ENCODE data around the gene ARPC2. TPM values are rescaled to one million over a fixed set of nuclear protein-coding genes. Genes with fewer than 3 reads are reported as not detected.

ARPC2 gene
- total RNA-seq, 3 donors from 2014 or later: 262 to 322 (median 313) TPM

GRCh38 chr2:218230882-218231281, 13.9 kb downstream of the ARPC2 start:
- no peaks in the 10 kb centered on the region for H3K36me3 ChIP-seq (ENCODE audit: low read depth)
- H3K9me3 ChIP-seq: no peaks in the 10 kb centered on the region
- ATAC-seq (peak; percentile 98), DNase-seq (peak in 1 of 3 donors; percentile 84)
- H3K4me3 ChIP-seq: no peak overlapping the region
- intact Hi-C loops (cut with DNase I, micrococcal nuclease): no loop called here
- TF ChIP-seq, protein P1, sequence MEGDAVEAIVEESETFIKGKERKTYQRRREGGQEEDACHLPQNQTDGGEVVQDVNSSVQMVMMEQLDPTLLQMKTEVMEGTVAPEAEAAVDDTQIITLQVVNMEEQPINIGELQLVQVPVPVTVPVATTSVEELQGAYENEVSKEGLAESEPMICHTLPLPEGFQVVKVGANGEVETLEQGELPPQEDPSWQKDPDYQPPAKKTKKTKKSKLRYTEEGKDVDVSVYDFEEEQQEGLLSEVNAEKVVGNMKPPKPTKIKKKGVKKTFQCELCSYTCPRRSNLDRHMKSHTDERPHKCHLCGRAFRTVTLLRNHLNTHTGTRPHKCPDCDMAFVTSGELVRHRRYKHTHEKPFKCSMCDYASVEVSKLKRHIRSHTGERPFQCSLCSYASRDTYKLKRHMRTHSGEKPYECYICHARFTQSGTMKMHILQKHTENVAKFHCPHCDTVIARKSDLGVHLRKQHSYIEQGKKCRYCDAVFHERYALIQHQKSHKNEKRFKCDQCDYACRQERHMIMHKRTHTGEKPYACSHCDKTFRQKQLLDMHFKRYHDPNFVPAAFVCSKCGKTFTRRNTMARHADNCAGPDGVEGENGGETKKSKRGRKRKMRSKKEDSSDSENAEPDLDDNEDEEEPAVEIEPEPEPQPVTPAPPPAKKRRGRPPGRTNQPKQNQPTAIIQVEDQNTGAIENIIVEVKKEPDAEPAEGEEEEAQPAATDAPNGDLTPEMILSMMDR (IDR thresholded peaks at IDR 0.05): peak; percentile 25
- peaks cover 34% of the 10 kb centered on the region for H3K4me1 ChIP-seq (ENCODE audit: low read depth)

DNA sequence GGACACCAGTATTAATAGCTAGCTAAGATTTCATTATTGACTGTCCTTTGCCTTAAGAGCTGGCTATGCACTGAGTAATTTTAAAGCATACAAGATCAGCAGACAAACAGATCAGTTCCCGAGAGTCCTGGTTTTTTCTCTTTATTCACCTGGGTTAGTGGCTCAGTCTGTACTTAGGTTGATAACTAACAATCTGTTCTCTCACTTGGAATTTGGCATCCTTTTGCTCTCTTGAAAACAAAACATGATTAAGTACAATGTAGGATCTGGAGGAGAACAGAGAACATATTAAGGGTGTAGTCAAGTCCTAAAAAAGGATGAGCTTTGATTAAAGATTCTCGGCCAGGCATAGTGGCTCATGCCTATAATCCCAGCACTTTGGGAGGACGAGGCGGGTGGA, 16.6 kb downstream of the ARPC2 start:
- intact Hi-C loops (cut with DNase I, micrococcal nuclease): no loop called here
- no peaks in the 10 kb centered on the region for H3K9me3 ChIP-seq
- DNase-seq: no peak
- H3K4me3 ChIP-seq: no peak overlapping the region
- H3K4me1 ChIP-seq (ENCODE audit: low read depth): peaks cover 31% of the 10 kb centered on the region
- H3K36me3 ChIP-seq (ENCODE audit: low read depth): no peaks in the 10 kb centered on the region
- ATAC-seq: no peak
- TF ChIP-seq, protein P1 (IDR thresholded peaks at IDR 0.05): no peak

DNA sequence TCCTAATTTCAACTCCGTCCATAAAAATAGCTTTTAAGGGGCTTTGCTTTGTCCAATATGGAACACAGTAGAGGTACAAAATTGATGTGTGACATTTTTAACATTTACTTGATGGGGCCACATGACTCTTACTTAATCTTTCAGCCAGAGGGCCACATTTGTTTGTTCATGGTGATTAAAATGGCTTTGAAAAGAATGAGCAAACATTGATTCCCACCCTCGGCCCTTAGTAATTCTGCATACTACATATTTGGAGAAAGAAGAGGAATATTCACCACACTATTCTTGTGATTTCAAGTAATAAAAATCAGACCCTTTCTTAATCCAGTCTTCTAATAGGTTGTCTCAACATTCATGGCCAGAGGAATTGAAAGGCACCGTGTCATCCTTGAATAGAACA, 17.5 kb downstream of the ARPC2 start:
- ATAC-seq: no peak
- TF ChIP-seq, protein P1 (IDR thresholded peaks at IDR 0.05): no peak
- Histone ChIP-seq H3K9me3 (no peaks in the 10 kb centered on the region), H3K36me3 (ENCODE audit: low read depth) (peaks cover 4% of the 10 kb centered on the region), H3K4me3 (no peak overlapping the region), H3K4me1 (ENCODE audit: low read depth) (peaks cover 22% of the 10 kb centered on the region)
- intact Hi-C loops (cut with DNase I, micrococcal nuclease): no loop called here
- DNase-seq: no peak

- Histone ChIP-seq H3K36me3 (ENCODE audit: low read depth) (peaks cover 4% of the 10 kb centered on the region), H3K4me3 (no peak overlapping the region), H3K9me3 (no peaks in the 10 kb centered on the region), H3K4me1 (ENCODE audit: low read depth) (peaks cover 17% of the 10 kb centered on the region)
- DNase-seq: no peak
- TF ChIP-seq, protein P1 (IDR thresholded peaks at IDR 0.05): no peak
- ATAC-seq: no peak
- intact Hi-C loops (cut with DNase I, micrococcal nuclease): no loop called here
These were observed 18.0 kb downstream of the ARPC2 start for GRCh38 chr2:218235017-218235416.

GRCh38 chr2:218236829-218237228, 19.8 kb downstream of the ARPC2 start:
- Histone ChIP-seq H3K4me1 (ENCODE audit: low read depth) (no peaks in the 10 kb centered on the region), H3K4me3 (no peak overlapping the region), H3K36me3 (ENCODE audit: low read depth) (peaks cover 8% of the 10 kb centered on the region), H3K9me3 (no peaks in the 10 kb centered on the region)
- intact Hi-C loops (cut with DNase I, micrococcal nuclease): no loop called here
- DNase-seq (no peak), ATAC-seq (no peak)
- TF ChIP-seq, protein P1 (IDR thresholded peaks at IDR 0.05): no peak

DNA sequence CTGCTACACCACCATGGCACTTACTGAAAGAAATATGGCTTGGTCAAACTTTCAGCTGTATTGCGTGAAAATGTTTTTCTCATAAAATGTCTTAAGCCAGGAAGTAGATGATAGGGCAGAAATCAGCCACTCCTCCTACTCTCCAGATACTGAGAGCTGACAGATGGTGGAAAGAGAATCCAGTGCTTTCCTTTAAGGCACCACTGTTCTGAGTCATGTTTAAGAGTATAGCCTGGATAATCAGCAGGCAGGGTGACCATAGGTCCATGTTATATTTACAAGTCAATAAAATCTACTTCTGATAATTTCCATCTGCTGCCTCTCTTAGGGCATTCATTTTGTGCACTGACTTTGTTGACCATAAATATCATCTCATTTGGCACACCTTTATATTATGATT, 21.9 kb downstream of the ARPC2 start:
- intact Hi-C loops (cut with DNase I, micrococcal nuclease): no loop called here
- TF ChIP-seq, protein P1 (IDR thresholded peaks at IDR 0.05): no peak
- peaks cover 8% of the 10 kb centered on the region for H3K36me3 ChIP-seq (ENCODE audit: low read depth)
- ATAC-seq: peak; percentile 97
- no peak for DNase-seq
- no peaks in the 10 kb centered on the region for H3K4me1 ChIP-seq (ENCODE audit: low read depth)
- H3K9me3 ChIP-seq: no peaks in the 10 kb centered on the region
- H3K4me3 ChIP-seq: no peak overlapping the region
